Left renal cortex interstitium (tissue), 4 donors: Measurements from ENCODE around the gene DDIT4. TPM values are rescaled to one million over a fixed set of nuclear protein-coding genes. Genes with fewer than 3 reads are reported as not detected.

Experiments used
- DNase-seq, 4 donors: peaks; one replicate each; pipeline ENCODE4 v3.0.0-alpha.2; 2013; ENCODE audit warnings: low read depth in 4 of 4, low spot score in 2 of 4, missing footprints in 1 of 4
- polyA plus RNA-seq, 4 donors: library from polyadenylated mRNA; unstranded; fragments of 120-200 nt; gene quantifications; one replicate each; pipeline ENCODE4 v1.2.1, GENCODE V29; 2013; ENCODE audit not compliant: insufficient read length in 4 of 4

Gene DDIT4
- polyA plus RNA-seq, 4 donors = 45.2 to 70.6 (median 64.9) TPM

DNA sequence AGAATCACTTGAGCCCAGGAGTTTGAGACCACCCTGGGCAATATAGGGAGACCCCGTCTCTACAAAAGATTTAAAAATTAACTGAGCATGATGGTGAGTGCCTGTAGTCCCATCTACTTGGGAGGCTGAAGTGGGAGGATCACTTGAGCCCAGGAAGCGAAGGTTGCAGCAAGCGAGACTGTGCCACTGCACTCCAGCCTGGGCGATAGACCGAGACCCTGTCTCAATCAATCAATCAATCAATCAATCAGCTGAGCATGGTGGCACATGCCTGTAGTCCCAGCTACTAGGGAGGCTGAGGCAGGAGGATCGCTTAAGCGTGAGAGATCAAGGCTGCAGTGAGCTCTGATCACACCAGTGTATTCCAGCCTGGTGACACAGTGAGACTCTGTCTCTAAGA is 40.5 kb downstream of the DDIT4 start:
- DNase-seq = no peak

DNA sequence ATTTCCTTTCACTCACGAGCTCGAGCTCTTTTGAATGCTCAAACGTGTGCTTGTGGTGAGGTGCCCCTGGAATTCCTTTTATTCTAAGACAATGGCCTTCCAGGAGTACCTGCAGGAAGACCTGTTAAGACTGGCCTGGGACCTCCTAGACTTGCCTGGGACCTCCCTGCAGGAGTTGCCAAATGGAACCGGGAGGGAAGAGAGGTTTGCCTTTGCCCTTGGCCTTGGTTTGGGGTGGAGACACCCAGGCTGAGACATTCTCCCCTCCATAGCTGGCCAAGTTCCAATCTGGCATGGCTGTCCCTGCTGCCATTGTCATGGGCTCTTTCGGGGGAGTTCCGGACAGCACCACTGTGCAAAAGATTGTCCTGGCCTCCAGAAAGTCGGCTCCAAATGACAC is 41.3 kb downstream of the DDIT4 start:
- no peak for DNase-seq

DNA sequence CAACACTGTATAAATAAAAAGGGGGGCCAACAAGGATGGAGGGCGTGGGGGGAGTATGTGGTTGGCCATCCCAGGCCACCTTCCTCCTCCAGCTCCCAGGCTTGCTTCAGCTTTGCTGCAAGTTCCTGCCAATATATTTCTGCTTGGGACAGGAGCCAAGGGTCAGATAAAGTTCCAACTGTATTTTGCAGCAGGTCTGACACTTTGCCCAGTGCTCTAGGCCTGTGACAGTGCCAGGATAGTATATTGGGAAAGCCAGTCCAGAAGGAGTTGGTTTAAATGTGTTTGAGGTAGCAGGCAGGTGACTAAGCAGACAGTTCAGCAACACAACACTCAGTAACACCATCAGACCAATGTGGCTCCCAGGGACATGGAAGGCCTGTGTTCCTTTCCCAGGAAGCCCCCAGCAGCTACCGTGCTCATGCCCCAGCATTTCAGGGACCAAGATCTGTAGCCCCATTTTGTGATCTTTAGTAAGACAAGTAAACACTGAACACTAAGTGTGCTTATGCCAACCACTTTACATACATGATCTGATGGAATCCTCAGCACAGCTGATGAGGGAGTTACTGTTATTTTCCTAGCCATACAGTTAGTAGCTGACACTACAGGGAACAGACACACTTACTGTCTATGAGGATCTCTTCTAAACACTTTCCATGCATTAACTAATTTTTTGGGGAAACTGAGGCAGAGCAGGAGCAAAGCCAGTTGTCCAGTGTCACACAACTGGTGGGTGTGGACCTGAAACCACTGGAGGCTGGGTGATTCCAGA is 42.1 kb downstream of the DDIT4 start:
- no peak for DNase-seq

DNA sequence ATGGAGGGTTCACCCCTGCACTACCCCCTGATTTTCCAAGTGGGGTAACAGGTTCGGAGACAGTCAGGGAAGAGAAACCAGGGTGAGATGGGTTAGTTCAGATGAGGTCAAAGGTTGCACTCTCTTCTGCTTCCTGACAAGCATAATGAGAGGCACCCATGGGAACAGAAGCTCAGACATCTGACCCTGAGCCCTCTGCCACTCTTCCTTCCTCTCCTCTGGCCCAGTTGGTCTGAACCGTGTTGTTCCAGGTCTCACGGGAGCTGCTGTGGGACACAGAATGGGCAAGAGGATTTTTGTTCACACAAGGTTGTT is 42.6 kb downstream of the DDIT4 start:
- no peak for DNase-seq

DNA sequence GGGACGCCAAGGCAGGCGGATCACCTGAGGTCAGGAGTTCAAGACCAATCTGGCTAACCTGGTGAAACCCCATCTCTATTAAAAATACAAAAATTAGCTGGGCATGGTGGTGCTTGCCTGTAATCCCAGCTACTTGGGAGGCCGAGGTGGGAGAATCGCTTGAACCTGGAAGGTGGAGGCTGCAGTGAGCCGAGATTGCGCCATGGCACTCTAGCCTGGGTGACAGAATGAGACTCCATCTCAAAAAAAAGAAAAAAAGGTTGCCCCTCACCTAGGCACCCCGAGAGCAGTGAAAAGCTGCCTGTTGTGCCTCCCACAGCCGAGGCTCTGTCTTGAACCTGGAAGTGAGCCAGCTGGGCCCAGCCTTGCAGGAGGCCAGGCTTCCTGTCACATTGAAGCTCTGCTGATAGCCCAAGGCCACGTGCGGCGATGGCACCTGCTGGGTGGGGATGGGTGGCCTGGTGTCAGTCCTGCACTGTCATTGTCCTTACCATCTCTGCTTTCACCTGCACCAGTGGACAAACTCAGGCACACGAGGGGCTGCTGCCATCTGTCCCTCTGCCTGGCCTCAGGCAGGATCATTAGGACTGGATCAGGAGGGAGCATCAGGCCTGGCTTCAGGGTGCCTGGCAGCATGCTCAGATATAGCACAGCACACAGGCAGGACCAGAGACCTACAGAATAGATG is 43.2 kb downstream of the DDIT4 start:
- DNase-seq = no peak

DNA sequence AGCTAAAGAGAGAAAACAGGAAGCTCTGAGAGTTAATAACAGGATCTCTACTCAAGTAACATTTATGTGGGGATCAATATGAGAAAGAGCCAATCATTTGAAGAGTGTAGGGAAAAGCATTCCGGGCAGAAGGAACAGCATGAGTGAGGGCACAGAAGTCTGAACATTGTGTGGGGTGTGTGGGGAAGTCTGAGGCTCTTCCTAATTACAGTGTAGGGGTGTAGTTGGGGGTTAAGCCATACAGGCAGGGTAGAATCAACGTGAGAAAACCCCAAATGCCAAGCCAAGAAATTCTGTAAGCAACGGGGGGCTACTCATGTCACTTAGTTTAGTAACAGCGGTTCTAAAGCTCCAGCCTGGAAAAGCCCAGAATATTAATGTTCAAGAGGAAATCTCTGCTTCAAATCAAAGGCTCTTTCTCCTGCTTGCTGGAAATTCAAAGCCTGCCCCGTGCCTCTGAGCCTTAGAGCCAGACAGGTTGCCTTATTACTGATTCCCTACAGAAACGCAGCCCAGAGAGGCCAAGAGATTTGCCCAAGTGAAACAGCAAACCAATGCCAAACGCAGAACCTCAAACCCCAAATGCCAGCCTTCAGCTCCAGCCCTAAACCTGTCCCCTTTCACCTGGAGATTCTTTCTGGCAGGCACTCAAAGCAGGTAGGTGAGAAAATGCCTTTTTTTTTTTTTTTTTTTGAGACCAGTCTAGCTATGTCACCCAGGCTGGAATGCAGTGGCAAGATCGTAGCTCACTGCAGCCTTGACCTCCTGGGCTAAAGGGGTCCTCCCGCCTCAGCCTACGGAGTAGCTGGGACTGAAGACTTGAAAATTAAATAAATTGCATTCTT is 44.9 kb downstream of the DDIT4 start:
- no peak for DNase-seq

DNA sequence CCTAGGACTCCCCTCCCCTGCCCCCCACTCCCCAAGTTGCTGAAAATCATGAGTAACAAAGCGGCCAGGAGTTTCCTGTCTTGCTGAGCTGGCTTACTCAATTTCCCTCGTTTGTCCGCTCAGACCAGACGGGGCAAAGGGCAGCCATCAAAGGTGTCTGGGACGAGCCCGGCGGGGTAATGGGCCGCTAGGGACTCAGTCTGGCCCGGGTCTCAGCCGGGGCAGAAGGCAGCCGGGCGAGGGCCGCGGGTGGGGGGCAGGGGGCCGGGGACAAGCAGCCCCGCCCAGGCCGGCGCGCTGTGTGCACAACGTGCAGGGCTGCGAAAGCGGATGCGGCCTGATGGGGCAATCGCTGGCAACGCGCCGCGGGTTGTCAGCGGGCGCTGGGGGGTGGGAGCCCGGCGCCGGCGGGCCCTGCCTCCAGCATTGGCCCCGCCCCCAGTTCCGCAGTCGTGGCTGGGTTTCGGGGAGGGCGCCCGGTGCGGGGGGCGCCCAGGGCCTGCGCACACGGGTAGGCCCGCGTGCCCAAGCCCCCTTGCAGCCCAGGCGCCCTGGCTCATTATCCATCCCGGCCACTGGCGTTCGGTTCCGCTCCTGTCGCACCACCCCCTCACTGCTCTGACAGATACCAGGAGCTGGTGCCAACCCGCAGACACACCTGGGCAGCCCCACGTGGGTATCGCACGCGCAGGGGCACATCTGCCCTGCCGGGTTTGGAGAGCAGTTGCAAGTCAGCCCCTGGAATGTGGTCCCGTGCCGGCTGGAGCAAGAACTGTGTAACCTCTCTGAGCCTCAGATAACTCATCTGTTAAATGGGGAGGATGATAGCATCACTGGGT is 45.9 kb downstream of the DDIT4 start:
- DNase-seq = no peak

DNA sequence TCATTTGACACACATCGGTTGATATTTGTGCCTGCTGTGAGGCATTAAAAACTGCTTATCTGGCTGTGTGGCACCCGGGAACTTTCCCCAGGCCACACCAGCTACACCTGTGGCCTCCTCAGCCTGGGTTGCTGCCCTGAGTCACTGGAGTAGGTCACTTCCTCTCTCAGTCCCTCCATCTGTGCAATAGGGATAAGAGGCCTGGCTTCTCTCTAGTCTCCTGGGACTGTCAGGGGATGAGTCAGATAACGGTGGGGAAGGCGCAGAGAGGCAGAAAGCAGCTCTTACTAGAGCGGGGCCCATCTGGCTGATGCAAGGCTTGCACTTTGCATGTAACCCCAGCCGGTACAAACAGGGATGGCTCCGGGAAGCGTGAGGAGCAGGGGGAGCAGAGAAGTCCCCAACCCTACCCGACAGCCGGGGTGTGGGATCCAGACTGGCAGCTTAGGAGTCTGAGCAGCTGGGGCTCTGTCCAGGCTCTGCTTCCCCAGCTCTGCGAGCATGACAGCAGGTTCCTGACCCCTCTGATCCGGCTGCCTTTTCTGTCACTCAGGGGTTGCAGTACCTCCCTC is 47.0 kb downstream of the DDIT4 start:
- no peak for DNase-seq

DNA sequence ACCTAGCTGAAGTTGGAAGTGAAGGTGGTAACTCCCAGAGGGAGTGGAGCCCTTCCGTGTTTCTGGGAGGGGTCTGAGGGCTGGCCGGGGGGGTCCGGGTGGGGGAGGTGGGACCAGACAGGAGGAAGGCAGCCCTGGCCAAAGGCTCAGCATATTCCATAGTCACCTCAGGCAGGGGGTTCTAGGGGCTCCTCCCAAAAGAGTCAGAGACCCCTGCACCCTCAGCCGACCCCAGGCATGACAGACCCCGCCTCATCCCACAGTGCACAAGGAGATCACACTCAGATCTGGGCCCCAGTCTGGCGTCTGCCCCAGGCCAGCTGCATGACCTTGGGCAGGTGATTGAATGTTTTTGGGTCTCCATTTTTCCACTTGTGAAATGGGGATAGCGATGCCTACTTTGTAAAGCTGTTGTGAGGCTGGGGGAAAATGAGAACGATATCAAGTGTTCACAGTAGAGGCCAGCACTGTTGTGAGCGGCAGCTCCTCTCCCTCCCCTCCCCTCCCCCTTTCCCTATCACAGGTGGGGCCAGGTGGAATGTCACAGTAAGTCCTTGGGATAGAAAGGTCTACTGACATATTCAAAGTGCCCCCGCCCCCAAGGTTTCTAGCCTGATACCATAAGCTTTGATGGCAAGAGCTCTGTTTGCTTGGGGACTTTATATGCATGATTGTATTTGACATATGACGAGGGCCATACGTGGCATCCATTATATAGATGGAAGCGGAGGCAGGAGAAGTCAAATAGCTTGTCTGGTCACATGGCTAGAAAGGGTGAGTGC is 47.7 kb downstream of the DDIT4 start:
- no peak for DNase-seq

DNA sequence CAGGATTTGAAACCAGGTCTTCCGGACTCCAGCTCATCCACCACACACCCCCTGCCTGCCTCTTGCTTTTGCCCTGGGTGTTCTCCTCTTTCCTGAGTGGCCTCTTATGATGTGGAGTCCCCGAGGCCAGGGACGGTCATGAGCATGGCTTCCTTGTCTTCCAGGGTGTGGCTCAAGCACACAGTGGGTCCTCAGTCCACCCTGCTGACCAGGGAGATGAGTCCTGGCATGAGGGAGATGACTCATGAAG is 48.2 kb downstream of the DDIT4 start:
- no peak for DNase-seq

DNA sequence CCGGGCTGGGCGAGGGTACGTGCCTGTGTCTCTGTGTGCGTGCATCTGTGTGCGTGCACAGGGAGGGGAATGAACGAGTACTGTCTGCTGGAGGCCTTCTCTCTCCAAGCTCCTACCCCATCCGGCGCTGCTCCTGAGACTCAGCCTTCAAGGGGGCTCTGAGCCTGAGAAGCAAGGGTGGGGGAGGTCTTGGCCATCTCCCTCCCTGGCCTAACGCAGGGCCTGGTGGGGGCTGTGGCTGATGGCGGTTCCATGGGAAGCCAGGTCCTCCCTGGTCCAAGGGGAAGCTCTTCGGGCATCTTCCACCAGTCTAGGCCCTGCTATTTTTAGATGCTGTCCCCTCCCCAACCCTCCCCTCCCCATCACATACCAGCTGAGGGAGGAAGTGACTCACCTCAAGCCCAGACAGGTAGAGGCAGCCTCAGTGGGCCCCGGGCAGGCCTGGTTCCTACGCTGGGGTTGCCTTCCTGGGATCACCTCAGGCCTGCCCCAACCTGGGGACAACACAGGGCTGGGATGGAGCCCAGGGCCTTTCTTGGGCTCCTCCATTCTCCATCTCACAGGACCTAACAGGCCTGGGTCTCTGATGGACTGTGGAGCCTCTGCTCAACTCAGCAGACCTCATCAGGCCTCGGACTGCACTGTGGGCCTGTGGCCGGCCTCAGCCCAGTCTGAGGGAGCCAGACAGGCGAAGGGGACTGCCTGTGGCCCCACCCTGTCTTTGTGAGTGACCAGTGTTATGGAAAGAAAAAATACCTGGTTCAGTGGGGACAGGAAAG is 48.7 kb downstream of the DDIT4 start:
- no peak for DNase-seq

DNA sequence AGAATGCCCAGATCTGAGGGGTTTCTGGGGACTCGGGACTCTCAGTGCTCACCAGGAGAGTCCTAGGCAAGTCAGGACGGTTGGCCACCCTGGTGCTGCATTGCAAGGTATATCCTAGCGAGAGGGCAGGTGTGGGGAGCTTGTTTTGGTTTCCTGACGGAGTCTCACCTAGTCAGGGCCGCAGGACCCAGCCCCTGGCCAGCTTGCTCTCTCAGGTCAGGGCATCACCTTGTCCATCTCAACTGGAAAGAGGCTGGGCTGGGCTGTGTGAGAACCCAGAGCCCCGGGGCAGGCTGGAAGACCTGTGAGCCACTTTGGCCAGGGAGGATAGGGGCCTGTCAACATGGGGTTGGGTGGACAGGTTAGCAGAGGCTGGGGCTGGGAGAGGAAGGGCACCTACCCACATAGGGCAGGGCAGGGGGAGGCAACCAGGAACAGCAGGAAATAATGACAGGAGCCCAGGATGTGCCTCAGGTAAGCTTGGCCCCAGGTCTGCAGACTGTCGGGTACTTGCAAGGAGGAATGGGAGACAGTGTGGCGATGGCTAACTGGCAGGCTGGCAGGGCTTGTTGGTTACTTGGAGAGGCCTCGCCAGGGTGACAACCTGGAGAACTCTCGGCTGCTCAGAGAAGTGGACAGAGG is 49.5 kb downstream of the DDIT4 start:
- DNase-seq = no peak

DNA sequence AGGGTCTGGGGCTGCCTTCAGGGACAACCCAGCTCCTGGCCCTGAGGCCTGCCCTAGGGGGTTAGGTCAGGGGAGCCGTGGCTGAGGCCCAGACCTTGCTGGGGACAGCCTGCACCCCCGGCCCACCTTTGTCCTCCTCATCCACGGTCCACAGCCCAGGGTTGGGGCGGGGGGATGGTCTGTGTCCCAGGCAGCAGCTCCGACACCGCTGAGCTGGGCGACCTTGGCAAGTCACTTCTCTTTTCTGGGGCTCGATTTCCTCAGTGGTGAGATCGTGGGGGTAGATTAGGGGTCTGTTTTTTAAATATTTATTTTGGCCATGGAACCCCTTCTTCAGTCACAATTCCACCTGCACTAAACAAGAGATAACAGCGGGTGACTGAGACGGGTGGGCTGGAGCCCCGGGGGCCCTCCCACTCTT is 50.1 kb downstream of the DDIT4 start:
- no peak for DNase-seq

Other genes starting within 250 kb of the DDIT4 start
- 100 to 1,000 TPM; 143 to 189 (median 158) TPM for gene SPOCK2, start 185.4 kb upstream of the DDIT4 start, polyA plus RNA-seq
- 100 to 1,000 TPM; 173 to 207 (median 189) TPM for gene ANAPC16, start 57.9 kb upstream of the DDIT4 start, polyA plus RNA-seq
- 10 to 100 TPM; 34.8 to 46.0 (median 43.8) TPM for gene ASCC1, start 57.6 kb upstream of the DDIT4 start, polyA plus RNA-seq
- 10 to 100 TPM; 32.3 to 46.2 (median 33.7) TPM for gene DNAJB12, start 81.0 kb downstream of the DDIT4 start, polyA plus RNA-seq